Liver (tissue), 9 donors: Measurements from ENCODE around the gene GSTP1. TPM values are rescaled to one million over a fixed set of nuclear protein-coding genes. Genes with fewer than 3 reads are reported as not detected.

ENCODE experiments used
- DNase-seq: peaks from one replicate; pipeline ENCODE4 v3.0.0-alpha.2; 2017; ENCODE audit warnings: low spot score
- H3K27ac ChIP-seq, 2 donors: one replicate each; pipeline ENCODE4 v1.7.0; 2013; ENCODE audit warnings: inconsistent platforms in 2 of 2, low read length in 2 of 2, control low read depth in 1 of 2, low read depth in 1 of 2, mild to moderate bottlenecking in 1 of 2
- H3K27me3 ChIP-seq, 4 donors: one replicate each; pipeline versions ENCODE4 v1.6.1 to v1.7.0; 2013; ENCODE audit warnings: low read length in 3 of 4, inconsistent platforms in 1 of 4, mild to moderate bottlenecking in 1 of 4, moderate library complexity in 1 of 4; ENCODE audit not compliant: control insufficient read depth in 4 of 4, insufficient read depth in 4 of 4
- H3K36me3 ChIP-seq, 4 donors: one replicate each; pipeline versions ENCODE4 v1.6.1 to v1.7.0; 2013; ENCODE audit warnings: low read length in 3 of 4, mild to moderate bottlenecking in 3 of 4, low read depth in 1 of 4, moderate library complexity in 1 of 4; ENCODE audit not compliant: control insufficient read depth in 4 of 4, insufficient read depth in 3 of 4
- H3K4me1 ChIP-seq, 4 donors: one replicate each; pipeline versions ENCODE4 v1.6.1 to v1.7.0; 2013; ENCODE audit warnings: low read length in 3 of 4, mild to moderate bottlenecking in 3 of 4, moderate library complexity in 1 of 4; ENCODE audit not compliant: control insufficient read depth in 4 of 4, insufficient read depth in 4 of 4
- H3K4me3 ChIP-seq, 3 donors: one replicate each; pipeline versions ENCODE4 v1.6.1 to v1.7.0; 2013; ENCODE audit warnings: low read length in 3 of 3, control low read depth in 1 of 3, low read depth in 1 of 3, mild to moderate bottlenecking in 1 of 3
- H3K9ac ChIP-seq, 2 donors: one replicate each; pipeline ENCODE4 v1.7.0; 2013; ENCODE audit warnings: low read length in 2 of 2, mild to moderate bottlenecking in 2 of 2, moderate library complexity in 2 of 2, control low read depth in 1 of 2, low read depth in 1 of 2
- H3K9me3 ChIP-seq, 4 donors: one replicate each; pipeline versions ENCODE4 v1.6.1 to v1.7.0; 2013; ENCODE audit warnings: low read length in 3 of 4; ENCODE audit not compliant: control insufficient read depth in 4 of 4
- ATF3 ChIP-seq: IDR thresholded peaks from 2 replicates; pipeline ENCODE4 v1.6.1; 2016; ENCODE audit warnings: antibody characterized with exemption
- CTCF ChIP-seq: fragments of 150-350 bp; IDR thresholded peaks from 2 replicates; pipeline ENCODE4 v1.5.1; 2017; ENCODE audit warnings: improper control_type of control experiment, low read depth, low read length; ENCODE audit not compliant: missing input control
- EGR1 ChIP-seq, 2 donors: IDR thresholded peaks; 2 replicates each; pipeline ENCODE4 v1.6.1; 2016 to 2018; ENCODE audit warnings: antibody characterized with exemption in 2 of 2, low read depth in 2 of 2
- FOXA1 ChIP-seq: IDR thresholded peaks from 2 replicates; pipeline ENCODE4 v1.6.1; 2016; ENCODE audit warnings: antibody characterized with exemption
- FOXA2 ChIP-seq: IDR thresholded peaks from 2 replicates; pipeline ENCODE4 v1.6.1; 2016; ENCODE audit warnings: antibody characterized with exemption
- GABPA ChIP-seq, 2 donors: IDR thresholded peaks in 1 of 2; conservative IDR thresholded peaks in 1 of 2; 2 replicates each; pipeline ENCODE4 v1.6.1; 2016; ENCODE audit warnings: antibody characterized with exemption in 2 of 2, mild to moderate bottlenecking in 1 of 2, moderate library complexity in 1 of 2
- HNF4A ChIP-seq, 2 donors: conservative IDR thresholded peaks; 2 replicates each; pipeline ENCODE4 v1.6.1; 2016; ENCODE audit warnings: antibody characterized with exemption in 2 of 2, mild to moderate bottlenecking in 2 of 2
- HNF4G ChIP-seq: IDR thresholded peaks from 2 replicates; pipeline ENCODE4 v1.6.1; 2016; ENCODE audit warnings: antibody characterized with exemption
- JUND ChIP-seq, 2 donors: IDR thresholded peaks; 2 replicates each; pipeline ENCODE4 v1.6.1; 2016; ENCODE audit warnings: antibody characterized with exemption in 2 of 2
- MAX ChIP-seq: IDR thresholded peaks from 2 replicates; pipeline ENCODE4 v1.6.1; 2016; ENCODE audit warnings: antibody characterized with exemption
- NR2F2 ChIP-seq: IDR thresholded peaks from 2 replicates; pipeline ENCODE4 v1.6.1; 2016; ENCODE audit warnings: antibody characterized with exemption
- RAD21 ChIP-seq, 2 donors: IDR thresholded peaks; 2 replicates each; pipeline ENCODE4 v1.6.1; 2016; ENCODE audit warnings: antibody characterized with exemption in 2 of 2, mild to moderate bottlenecking in 2 of 2
- REST ChIP-seq: IDR thresholded peaks from 2 replicates; pipeline ENCODE4 v1.6.1; 2016; ENCODE audit warnings: antibody characterized with exemption, mild to moderate bottlenecking
- RXRA ChIP-seq, 2 donors: IDR thresholded peaks; 2 replicates each; pipeline ENCODE4 v1.6.1; 2017 to 2018; ENCODE audit warnings: antibody characterized with exemption in 2 of 2, mild to moderate bottlenecking in 1 of 2
- SP1 ChIP-seq: IDR thresholded peaks from 2 replicates; pipeline ENCODE4 v1.6.1; 2018; ENCODE audit warnings: antibody characterized with exemption, mild to moderate bottlenecking
- TAF1 ChIP-seq: conservative IDR thresholded peaks from 2 replicates; pipeline ENCODE4 v1.6.1; 2016; ENCODE audit warnings: antibody characterized with exemption, mild to moderate bottlenecking
- YY1 ChIP-seq: IDR thresholded peaks from 2 replicates; pipeline ENCODE4 v1.6.1; 2016; ENCODE audit warnings: antibody characterized with exemption, mild to moderate bottlenecking
- ZBTB33 ChIP-seq: IDR thresholded peaks from 2 replicates; pipeline ENCODE4 v1.6.1; 2016; ENCODE audit warnings: antibody characterized with exemption
- WGBS: extraction: QIAGEN DNeasy Blood & Tissue Kit; methylation state at CpG from one replicate; pipeline ENCODE4 v1.1.7; 2013; 5-methylcytosine and 5-hydroxymethylcytosine counted together
- polyA plus RNA-seq, 2 donors: library from polyadenylated mRNA; stranded (reverse) in 1 of 2; unstranded in 1 of 2; fragments of 200-250 nt in 1 of 2; fragments of >200 nt in 1 of 2; fragmentation: Nextera tagmentation in 1 of 2; extraction: Ambion mirVana in 1 of 2; gene quantifications; one replicate each; pipeline versions ENCODE4 v1.2.1 to v1.2.3, GENCODE V29; 2013 to 2015
- total RNA-seq, 2 donors: library from RNA; depleted of rRNA; stranded (reverse); fragments of >200 nt; gene quantifications; one replicate each; pipeline ENCODE4 v1.2.3, GENCODE V29; 2014
- donor health status: healthy.
- donor health status: healthy.
- donor health status: healthy.
- donor health status: healthy.
- donor health status: healthy.

GSTP1 gene
- total and polyA plus RNA-seq, 4 donors = 25.6 to 228 (median 44.8) TPM

GRCh38 chr11:67611165-67611564 lies 27.6 kb downstream of the GSTP1 start:
- TF ChIP-seq ATF3 (no peak), CTCF (no peak), RXRA (IDR thresholded peaks at IDR 0.05) (no peak), NR2F2 (no peak), REST (no peak), TAF1 (no peak), SP1 (no peak), RAD21 (IDR thresholded peaks at IDR 0.05) (no peak), HNF4A (conservative IDR thresholded peaks at IDR 0.05) (no peak), YY1 (no peak), FOXA1 (no peak), JUND (IDR thresholded peaks at IDR 0.05) (no peak), EGR1 (IDR thresholded peaks at IDR 0.05; ENCODE audit: low read depth in 2 of 2) (no peak), FOXA2 (no peak), MAX (no peak), ZBTB33 (no peak), HNF4G (no peak), GABPA (IDR thresholded peaks at IDR 0.05 in 1 of 2, conservative IDR thresholded peaks at IDR 0.05 in 1 of 2) (no peak)
- Histone ChIP-seq H3K4me3 (no peak overlapping the region), H3K27ac (no peak overlapping the region), H3K9me3 (no peaks in the 10 kb centered on the region), H3K27me3 (no peaks in the 10 kb centered on the region), H3K9ac (no peak overlapping the region), H3K4me1 (peaks cover 8 to 33% (median 21%) of the 10 kb centered on the region in 4 donors), H3K36me3 (peaks cover 7 to 33% (median 16%) of the 10 kb centered on the region in 4 donors)
- WGBS = 95% methylated on average over 14 of the region's 14 CpGs
- DNase-seq = no peak
